Dermis lymphatic vessel endothelial cell (primary cell): ENCODE results near the gene NRM. TPM values are rescaled to one million over a fixed set of nuclear protein-coding genes. Genes with fewer than 3 reads are reported as not detected.

Experiments
- total RNA-seq: library from RNA; depleted of rRNA; stranded (reverse); fragments of >200 nt; gene quantifications from 2 replicates; pipeline ENCODE4 v1.2.1, GENCODE V29; 2014

Gene NRM, protein sequence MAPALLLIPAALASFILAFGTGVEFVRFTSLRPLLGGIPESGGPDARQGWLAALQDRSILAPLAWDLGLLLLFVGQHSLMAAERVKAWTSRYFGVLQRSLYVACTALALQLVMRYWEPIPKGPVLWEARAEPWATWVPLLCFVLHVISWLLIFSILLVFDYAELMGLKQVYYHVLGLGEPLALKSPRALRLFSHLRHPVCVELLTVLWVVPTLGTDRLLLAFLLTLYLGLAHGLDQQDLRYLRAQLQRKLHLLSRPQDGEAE
- 0.86 and 0.98 TPM in 2 replicates for total RNA-seq

DNA sequence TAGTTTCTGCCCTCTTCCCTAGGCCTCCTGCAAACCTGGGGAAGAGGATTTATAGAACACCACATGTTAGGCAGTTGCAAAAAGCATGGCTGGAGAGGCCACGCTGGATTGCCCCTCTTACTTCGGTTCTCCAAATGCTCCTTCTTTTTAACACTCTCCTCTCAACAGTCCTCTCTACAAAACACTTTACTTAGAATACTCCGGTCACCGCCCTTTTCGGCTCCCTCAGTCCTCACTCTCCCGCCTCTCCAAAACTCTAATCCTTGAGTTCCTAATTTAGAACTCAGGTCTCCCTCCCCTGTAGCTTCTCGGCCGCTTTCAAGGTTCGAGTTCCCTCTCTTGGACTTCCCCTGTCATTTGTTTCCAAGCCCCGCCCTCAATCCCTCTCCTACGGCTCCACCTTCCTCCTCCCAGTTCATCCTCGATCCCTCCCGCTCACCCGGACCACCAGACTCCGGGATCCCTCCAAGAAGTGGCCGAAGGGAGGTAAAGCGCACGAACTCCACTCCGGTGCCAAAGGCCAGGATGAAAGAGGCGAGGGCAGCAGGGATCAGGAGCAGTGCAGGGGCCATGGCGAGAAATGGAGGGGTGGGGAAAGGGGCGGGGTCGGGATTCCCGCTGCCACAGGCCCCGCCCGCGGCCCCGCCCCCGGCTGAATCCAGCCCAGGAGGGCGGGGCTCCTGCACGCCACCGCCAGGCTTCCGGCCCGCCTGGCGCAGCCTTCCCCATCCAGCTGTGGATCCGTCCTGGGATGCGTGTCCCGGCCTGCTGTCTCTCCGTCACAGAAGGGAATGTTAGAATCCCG is at the start of gene NRM:
NRM (minus strand) TSS at position 582 of the 805 bp plus-strand sequence; CDS start at position 572, 10 bp downstream.

GRCh38 chr6:30719791-30720737 is 29.3 kb upstream of the NRM start, which contains the start of gene TUBB:
Gene TUBB (plus strand): TSS chr6:30720352. CDS start chr6:30720507, 155 bp downstream.

GRCh38 chr6:30717129-30717844 is 26.5 kb upstream of the NRM start, which contains the start of gene MDC1:
Gene MDC1 (minus strand): TSS chr6:30717281. CDS start chr6:30715175, 2,106 bp downstream.

DNA sequence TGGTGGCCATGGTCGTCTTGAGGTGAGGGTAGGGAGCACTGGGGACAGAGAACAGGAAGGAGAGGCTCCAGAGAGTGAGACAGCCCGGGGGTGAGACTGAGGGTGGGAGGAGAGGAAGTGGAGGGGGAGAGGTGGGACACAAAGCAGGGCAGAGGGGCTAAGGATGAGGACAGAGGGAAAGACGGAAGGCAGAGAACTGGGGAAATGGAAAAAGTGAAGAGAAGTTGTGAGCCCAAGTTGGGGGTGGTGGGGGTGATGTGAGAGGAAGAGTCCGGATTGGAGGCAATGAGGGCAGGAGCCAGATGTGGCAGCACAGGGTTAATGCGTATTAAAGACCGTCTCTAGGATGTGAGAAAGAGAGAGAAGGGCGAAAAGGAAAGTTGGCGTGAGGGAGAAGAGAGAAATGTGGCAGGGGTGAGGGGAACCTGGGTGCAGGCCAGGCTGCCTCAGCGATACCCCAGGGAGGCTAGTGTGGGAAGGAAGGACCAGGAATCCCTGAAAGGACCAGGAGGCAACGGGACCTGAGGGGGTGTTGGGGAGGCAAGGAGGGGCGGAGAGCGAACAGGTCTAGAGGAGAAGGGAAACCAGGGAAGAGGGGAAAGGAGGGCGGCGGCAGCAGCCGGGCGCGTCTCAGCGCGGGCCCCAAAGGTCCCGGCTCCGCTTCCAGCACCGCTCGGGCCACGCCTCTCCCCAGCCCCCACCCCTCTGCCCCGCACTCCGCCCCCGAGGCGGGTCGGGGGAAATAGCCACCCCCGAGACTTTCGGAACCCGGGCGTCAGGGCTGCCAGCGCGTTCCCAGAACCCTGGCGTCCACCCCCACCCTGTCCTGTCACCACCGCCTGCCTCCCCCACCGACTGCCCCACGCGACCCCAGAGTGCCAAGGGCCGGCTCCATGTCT is 4.5 kb downstream of the NRM start, which contains the start of gene PPP1R18:
PPP1R18 (minus strand) TSS at position 637 of the 899 bp plus-strand sequence; CDS start at position 10, 627 bp downstream.

GRCh38 chr6:30672445-30673253 is 18.1 kb downstream of the NRM start, which contains the start of gene DHX16:
Gene DHX16 (minus strand): TSS chr6:30673006. CDS start chr6:30672841, 165 bp downstream.

GRCh38 chr6:30646450-30647241 is 44.1 kb downstream of the NRM start, which contains the start of gene C6orf136:
Gene C6orf136 (plus strand): TSS chr6:30647133. CDS start chr6:30647232, 99 bp downstream.

Other genes starting within 250 kb of the NRM start
- 1,133 and 1,489 TPM in 2 replicates for gene HLA-E, start 201.5 kb downstream of the NRM start, total RNA-seq
- gene GNL1, start 134.5 kb downstream of the NRM start, total RNA-seq = 54.1 and 72.4 TPM in 2 replicates
- gene PRR3, start 133.7 kb downstream of the NRM start, total RNA-seq = 2.6 and 3.4 TPM in 2 replicates
- gene ABCF1, start 119.5 kb downstream of the NRM start, total RNA-seq = 34.6 and 40.5 TPM in 2 replicates
- gene PPP1R10, start 73.7 kb downstream of the NRM start, total RNA-seq = 12.8 and 13.3 TPM in 2 replicates
- 50.3 and 70.6 TPM in 2 replicates for gene MRPS18B, start 73.1 kb downstream of the NRM start, total RNA-seq
- 4.0 and 4.6 TPM in 2 replicates for gene ATAT1, start 64.1 kb downstream of the NRM start, total RNA-seq
- 2.2 and 3.6 TPM in 2 replicates for gene C6orf136, start 43.9 kb downstream of the NRM start, total RNA-seq
- gene DHX16, start 18.0 kb downstream of the NRM start, total RNA-seq = 29.4 and 32.2 TPM in 2 replicates
- gene PPP1R18, start 4.3 kb downstream of the NRM start, total RNA-seq = 21.8 and 34.0 TPM in 2 replicates
- 4.8 and 5.3 TPM in 2 replicates for gene MDC1, start 26.3 kb upstream of the NRM start, total RNA-seq
- gene TUBB, start 29.4 kb upstream of the NRM start, total RNA-seq = 208 and 236 TPM in 2 replicates
- gene FLOT1, start 51.7 kb upstream of the NRM start, total RNA-seq = 71.3 and 91.2 TPM in 2 replicates
- gene IER3, start 53.6 kb upstream of the NRM start, total RNA-seq = 39.7 and 82.2 TPM in 2 replicates
- gene DDR1, start 193.5 kb upstream of the NRM start, total RNA-seq = 4.8 and 5.7 TPM in 2 replicates
- gene GTF2H4, start 217.2 kb upstream of the NRM start, total RNA-seq = 10.4 and 12.7 TPM in 2 replicates
- gene VARS2, start 223.3 kb upstream of the NRM start, total RNA-seq = 9.6 and 11.0 TPM in 2 replicates
- gene SFTA2, start 241.2 kb upstream of the NRM start, total RNA-seq = not detected in 2 replicates
- not detected in 2 replicates for gene MUCL3, start 250.0 kb upstream of the NRM start, total RNA-seq